IPS DF 19.7 (cell line): ENCODE results near the gene HBP1.
"Not testable (repeated sequence)": the region's sequence is repeated elsewhere in the genome, so short reads cannot be mapped to it uniquely, and the experiment has no call there.

Experiments used
- DNase-seq: peaks from one replicate; pipeline ENCODE4 v3.0.0-alpha.2; 2013; ENCODE audit warnings: low read depth, low spot score

HBP1 gene, protein sequence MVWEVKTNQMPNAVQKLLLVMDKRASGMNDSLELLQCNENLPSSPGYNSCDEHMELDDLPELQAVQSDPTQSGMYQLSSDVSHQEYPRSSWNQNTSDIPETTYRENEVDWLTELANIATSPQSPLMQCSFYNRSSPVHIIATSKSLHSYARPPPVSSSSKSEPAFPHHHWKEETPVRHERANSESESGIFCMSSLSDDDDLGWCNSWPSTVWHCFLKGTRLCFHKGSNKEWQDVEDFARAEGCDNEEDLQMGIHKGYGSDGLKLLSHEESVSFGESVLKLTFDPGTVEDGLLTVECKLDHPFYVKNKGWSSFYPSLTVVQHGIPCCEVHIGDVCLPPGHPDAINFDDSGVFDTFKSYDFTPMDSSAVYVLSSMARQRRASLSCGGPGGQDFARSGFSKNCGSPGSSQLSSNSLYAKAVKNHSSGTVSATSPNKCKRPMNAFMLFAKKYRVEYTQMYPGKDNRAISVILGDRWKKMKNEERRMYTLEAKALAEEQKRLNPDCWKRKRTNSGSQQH

DNA sequence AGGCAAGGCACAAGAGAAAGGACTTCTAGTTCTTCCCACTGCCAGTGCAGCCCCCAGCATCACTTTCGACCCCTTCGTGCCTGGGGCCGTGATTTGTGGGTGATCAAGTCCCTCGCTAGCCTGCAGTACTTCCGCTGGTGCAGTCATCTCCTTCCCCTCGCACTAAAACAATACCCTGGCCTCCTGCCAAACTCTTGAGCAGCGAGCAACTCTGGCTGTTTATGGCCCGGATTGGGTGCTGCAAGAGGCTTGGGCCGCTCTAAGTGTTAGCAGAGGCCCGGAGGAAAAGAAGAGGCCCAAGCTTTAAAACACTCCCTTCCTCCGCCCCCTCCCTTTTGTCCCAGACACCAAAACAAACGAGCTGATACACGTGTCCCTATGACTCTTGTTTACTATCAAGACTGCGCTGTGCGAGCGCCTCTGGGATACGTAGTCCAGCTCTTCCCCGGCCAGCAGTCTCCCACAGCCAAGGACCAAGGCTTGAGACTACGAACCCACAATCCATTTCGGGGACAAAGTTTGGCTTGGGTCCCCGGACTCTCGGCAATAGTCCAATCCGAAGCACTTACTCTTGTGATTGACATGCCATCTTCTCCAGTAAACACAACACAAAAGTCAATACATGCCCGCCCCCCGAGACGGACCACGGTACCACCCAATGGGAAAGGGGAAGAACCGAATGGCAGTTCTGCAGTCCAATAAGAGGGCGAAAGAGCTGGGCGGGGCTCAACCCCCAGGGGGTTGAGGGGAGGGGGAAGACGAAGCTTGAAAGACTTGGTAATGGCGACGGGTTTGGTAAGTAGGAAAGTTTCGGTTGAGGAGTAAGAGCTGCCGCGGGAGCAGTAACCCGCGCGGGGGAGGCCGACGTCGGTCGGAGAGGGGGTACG, at the start of gene HBP1:
TSS of gene HBP1 (plus strand) at position 771 of the 887 bp plus-strand sequence. CDS start 10,891 bp downstream, outside the sequence.
- peak; percentile 100 for DNase-seq

GRCh38 chr7:107119376-107120105, 49.3 kb upstream of the HBP1 start:
- no peak for DNase-seq

DNA sequence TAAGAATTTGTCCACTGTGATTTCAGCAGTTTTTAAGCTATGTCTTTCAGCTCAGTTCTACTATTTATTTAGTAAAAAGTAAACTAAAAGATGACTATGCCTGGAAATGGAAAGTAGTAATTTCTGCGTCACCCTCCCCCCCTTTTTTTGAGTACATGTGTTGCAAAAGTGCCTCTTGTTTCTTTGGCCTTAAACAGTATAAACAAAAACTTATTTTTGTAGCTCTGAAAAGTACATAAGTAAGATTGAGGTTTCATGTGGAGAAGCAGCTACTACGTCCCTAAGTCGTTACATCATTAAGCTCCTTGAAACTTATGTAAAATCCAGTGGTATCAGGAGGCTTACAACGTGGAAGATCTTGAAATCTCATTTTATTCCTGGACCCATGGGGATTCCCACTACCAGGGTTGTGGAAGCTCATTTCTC, 46.3 kb upstream of the HBP1 start:
- no peak for DNase-seq

GRCh38 chr7:107123392-107123791, 45.4 kb upstream of the HBP1 start:
- DNase-seq: no peak

DNA sequence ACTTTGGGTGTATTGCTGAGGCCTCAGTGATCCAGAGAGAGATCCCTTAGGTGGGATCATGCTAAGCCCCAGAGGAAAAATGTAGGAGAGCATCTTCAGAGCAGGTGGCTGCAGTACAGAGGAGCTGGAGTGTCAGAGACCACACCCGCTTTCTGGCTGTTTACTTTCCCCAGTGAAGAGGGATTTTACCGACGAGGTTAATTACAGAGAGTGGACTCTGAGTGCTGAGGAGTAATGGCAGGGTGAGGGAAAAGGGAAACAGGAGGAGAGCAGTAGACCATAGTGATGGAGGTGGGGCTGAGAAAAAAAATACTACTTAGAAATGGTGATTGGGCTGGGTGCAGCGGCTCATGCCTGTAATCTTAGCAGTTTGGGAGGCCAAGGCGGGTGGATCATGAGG, 43.3 kb upstream of the HBP1 start:
- DNase-seq: no peak

DNA sequence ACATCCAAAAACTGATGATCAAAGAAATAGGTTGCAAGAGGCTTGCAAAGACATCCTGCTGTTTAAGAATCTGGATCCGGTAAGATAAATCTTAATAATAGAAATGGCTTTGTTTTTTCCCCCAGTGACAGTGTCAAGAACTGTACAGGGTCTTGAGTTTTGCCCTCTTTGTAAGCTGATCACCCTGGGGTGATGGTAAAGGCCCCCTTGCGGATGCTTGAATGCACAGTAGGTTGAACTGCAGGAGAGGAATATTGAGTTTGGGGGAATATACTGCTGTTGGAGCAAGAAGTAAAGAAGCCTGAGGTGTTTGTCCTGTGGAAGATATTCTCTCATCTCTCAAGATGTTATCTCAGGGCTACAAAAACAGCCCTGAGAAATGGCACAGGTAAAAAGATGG, 40.6 kb upstream of the HBP1 start:
- DNase-seq: no peak

GRCh38 chr7:107128748-107129147, 40.1 kb upstream of the HBP1 start:
- no peak for DNase-seq

GRCh38 chr7:107130487-107131220, 38.1 kb upstream of the HBP1 start:
- DNase-seq: peak; percentile 30

DNA sequence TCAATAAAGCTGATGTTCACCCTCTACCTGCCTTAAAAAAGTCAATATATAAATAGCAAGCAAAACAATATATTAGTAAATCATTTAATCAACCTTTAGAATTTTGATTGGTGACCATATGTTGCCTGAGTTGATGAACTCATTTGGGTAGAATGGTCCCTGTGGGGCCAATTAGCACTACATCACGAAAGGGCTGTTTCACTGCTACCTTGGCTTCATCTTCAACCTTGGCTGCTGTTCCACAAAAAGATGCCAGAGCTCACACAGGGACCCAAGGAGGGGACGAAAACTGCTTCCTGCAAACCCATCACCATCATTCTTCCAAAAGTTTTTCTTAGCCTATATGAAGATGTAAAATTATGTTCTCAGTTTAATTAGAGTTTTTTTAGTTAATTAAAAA, 35.4 kb upstream of the HBP1 start:
- DNase-seq: no peak

GRCh38 chr7:107138696-107139420, 29.9 kb upstream of the HBP1 start:
- no peak for DNase-seq

DNA sequence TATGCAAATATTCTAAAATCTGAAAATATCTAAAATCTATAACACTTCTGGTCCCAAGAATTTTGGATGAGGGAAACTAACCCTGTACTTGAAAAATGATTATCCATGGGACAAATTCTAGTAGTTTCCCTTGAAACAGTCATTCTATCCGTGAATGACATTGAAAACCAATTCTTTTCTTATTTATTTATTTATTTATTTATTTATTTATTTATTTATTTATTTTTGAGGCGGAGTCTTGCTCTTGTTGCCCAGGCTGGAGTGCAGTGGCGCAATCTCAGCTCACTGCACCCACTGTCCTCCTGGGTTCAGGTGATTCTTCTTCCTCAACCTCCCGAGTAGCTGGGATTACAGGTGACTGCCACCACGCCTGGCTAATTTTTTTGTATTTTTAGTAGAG, 24.9 kb upstream of the HBP1 start:
- not testable (repeated sequence) for DNase-seq

- DNase-seq: no peak
Measured at GRCh38 chr7:107145067-107145838, 23.6 kb upstream of the HBP1 start.

- DNase-seq: no peak
Measured at GRCh38 chr7:107147464-107148393, 21.1 kb upstream of the HBP1 start.

DNA sequence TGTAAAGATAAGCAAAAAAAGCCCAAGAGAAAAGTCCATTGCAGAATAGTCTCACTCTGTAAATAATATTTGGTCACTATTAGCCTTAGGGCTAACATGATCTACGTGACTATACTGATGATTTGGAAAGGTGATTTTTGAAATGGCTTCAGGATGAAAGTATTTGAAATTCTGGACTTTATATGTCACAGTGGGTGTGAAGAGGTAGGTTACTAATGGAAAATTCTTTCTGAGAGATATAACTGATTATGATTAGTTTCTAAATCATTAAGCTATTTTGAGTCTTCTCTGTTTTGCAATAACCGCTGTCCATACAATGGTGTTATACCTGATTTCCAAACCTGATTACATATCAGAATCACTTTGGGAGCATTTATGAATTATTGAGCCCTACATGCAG, 20.1 kb upstream of the HBP1 start:
- DNase-seq: no peak

DNA sequence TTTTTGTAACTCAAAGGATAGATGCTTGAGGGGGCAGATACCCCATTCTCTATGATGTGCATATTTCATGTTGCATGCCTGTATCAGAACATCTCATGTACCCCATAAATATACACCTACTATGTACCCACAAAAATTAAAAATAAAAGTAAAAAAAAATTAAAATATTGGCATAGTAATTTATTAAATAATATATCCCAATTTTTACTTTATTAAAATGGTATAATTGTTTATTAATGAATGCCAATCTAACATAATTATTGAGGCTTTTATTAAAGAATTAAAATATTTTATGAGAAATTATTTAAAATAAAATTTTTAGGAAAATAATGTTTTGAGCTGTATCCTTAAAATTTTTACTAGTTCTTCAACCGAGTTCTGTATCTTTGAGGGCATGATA, 18.9 kb upstream of the HBP1 start:
- no peak for DNase-seq

GRCh38 chr7:107150375-107151073, 18.3 kb upstream of the HBP1 start:
- DNase-seq: no peak

DNA sequence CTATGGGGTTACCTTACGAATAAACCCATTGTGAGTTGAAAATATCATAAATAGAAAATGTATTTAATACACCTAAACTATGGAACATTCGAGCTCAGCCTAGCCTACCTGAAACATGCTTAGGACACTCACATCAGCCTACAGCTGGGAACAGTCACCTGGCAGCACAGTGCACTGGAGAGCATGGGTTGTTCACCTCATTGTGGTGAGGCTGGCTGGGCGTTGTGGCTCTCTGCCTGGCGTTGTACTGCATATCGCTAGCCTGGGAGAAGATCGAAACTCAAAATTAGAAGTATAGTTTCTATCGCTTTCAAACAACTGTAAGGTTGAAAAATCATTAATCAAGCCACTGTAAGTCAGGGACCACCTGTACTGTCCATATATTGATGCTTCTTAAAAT, 17.3 kb upstream of the HBP1 start:
- no peak for DNase-seq

- no peak for DNase-seq
Measured at GRCh38 chr7:107152011-107152410, 16.8 kb upstream of the HBP1 start.
